H1 (cell line): ENCODE results near the gene GREB1. TPM values are rescaled to one million over a fixed set of nuclear protein-coding genes. Genes with fewer than 3 reads are reported as not detected.

Experiments
- ATF2 ChIP-seq: IDR thresholded peaks from 2 replicates; pipeline ENCODE4 v1.6.1; 2012; ENCODE audit warnings: low read length, inconsistent platforms
- CREB1 ChIP-seq: IDR thresholded peaks from 2 replicates; pipeline ENCODE4 v1.6.1; 2012; ENCODE audit warnings: inconsistent platforms
- HDAC6 ChIP-seq: IDR thresholded peaks from one replicate; pipeline ENCODE4 v1.7.1; 2012; ENCODE audit warnings: low read depth, mild to moderate bottlenecking, inconsistent platforms, low read length, moderate library complexity
- KDM1A ChIP-seq: fragments of 200-600, 300-600 bp; sonication (generic); IDR thresholded peaks from 2 replicates; pipeline ENCODE4 v1.7.1; 2016; ENCODE audit warnings: mild to moderate bottlenecking, low read length, borderline replicate concordance
- KDM4A ChIP-seq: IDR thresholded peaks from one replicate; pipeline ENCODE4 v1.7.1; 2012; ENCODE audit warnings: low read depth, mild to moderate bottlenecking, moderate library complexity, low read length, inconsistent platforms; ENCODE audit not compliant: severe bottlenecking
- SRF ChIP-seq: IDR thresholded peaks from 2 replicates; pipeline ENCODE4 v1.6.1; 2011; ENCODE audit warnings: mild to moderate bottlenecking, low read depth, low read length, moderate library complexity
- ZNF274 ChIP-seq: IDR thresholded peaks from 2 replicates; pipeline ENCODE4 v1.7.0; 2012; ENCODE audit warnings: low read length, borderline replicate concordance; ENCODE audit errors: extremely low read depth
- polyA plus RNA-seq, 7 experiments: library from polyadenylated mRNA; depleted of rRNA in 3 of 7; stranded (reverse) in 5 of 7; unstranded in 2 of 7; fragments of >200 nt in 5 of 7; fragments of 200-250 nt in 2 of 7; gene quantifications; 1 replicate in 5 of 7; 2 replicates in 1 of 7; 4 replicates in 1 of 7; pipeline versions ENCODE4 v1.2.1 to v1.2.3, GENCODE V29; 2011 to 2013; ENCODE audit warnings: missing spikeins in 2 of 7, mixed read lengths in 2 of 7
- total RNA-seq: library from RNA; stranded (reverse); fragmentation: NEBNext Ultra II Directional; extraction: Animal tissue kit (Norgen Biotek cat#: 25700); gene quantifications from 2 replicates; pipeline ENCODE4 v1.2.1, GENCODE V29; 2021

GREB1 gene
- total and polyA plus RNA-seq, 2 of the 8 experiments (the other 6 are each of a cell fraction or from before 2014, with no cell fraction given): 7.9 to 43.4 TPM

GRCh38 chr2:11571170-11571569, 37.3 kb downstream of the GREB1 start (continued):
- TF ChIP-seq ATF2 (no peak), SRF (no peak), HDAC6 (no peak), KDM1A (no peak), KDM4A (no peak), CREB1 (no peak), ZNF274 (no peak)
